PC-9 (cell line): ENCODE results near the gene CBY2.

Source experiments
- CTCF ChIP-seq: fragments of 200-600 bp; sonication (generic); conservative IDR thresholded peaks from 2 replicates; pipeline ENCODE4 v1.6.1; 2017; ENCODE audit warnings: mixed run types, antibody characterized with exemption, mild to moderate bottlenecking, moderate library complexity
- EZH2 ChIP-seq: fragments of 200-600 bp; sonication (generic); IDR thresholded peaks from 2 replicates; pipeline ENCODE4 v1.8.0; 2017; ENCODE audit warnings: antibody characterized with exemption, low read depth

GRCh38 chr13:45737571-45738017, 35.5 kb downstream of the CBY2 start:
- TF ChIP-seq EZH2 (no peak), CTCF (peak; percentile 32; the same call in 1 of the 2 replicates)
